H9 (cell line): ENCODE results near the gene SLC38A1. TPM values are rescaled to one million over a fixed set of nuclear protein-coding genes. Genes with fewer than 3 reads are reported as not detected.

Experiments
- DNase-seq: peaks from one replicate; pipeline ENCODE4 v3.0.0-alpha.2; 2017
- H2AFZ ChIP-seq: one replicate; pipeline ENCODE4 v1.6.1; 2013; ENCODE audit warnings: mild to moderate bottlenecking, low read length, control low read depth, moderate library complexity
- H2AK5ac ChIP-seq: 2 replicates; pipeline ENCODE4 v1.6.1; 2013; ENCODE audit warnings: low read length, control low read depth, mixed read lengths; ENCODE audit not compliant: insufficient read length
- H2BK120ac ChIP-seq: one replicate; pipeline ENCODE4 v1.6.1; 2013; ENCODE audit warnings: low read depth, mild to moderate bottlenecking, low read length, control low read depth, inconsistent platforms; ENCODE audit not compliant: poor library complexity, severe bottlenecking
- H2BK12ac ChIP-seq: 2 replicates; pipeline ENCODE4 v1.6.1; 2013; ENCODE audit warnings: low read length, control low read depth, mixed read lengths, low read depth; ENCODE audit not compliant: insufficient read length
- H2BK15ac ChIP-seq: 2 replicates; pipeline ENCODE4 v1.6.1; 2013; ENCODE audit warnings: low read depth, low read length, control low read depth
- H2BK20ac ChIP-seq: one replicate; pipeline ENCODE4 v1.6.1; 2013; ENCODE audit warnings: low read depth, mild to moderate bottlenecking, low read length, control low read depth, inconsistent platforms; ENCODE audit not compliant: poor library complexity, severe bottlenecking
- H2BK5ac ChIP-seq: 2 replicates; pipeline ENCODE4 v1.6.1; 2013; ENCODE audit warnings: low read length, control low read depth, mixed read lengths; ENCODE audit not compliant: insufficient read length
- H3K14ac ChIP-seq: 2 replicates; pipeline ENCODE4 v1.6.1; 2013; ENCODE audit warnings: low read length, control low read depth; ENCODE audit not compliant: insufficient read depth
- H3K18ac ChIP-seq: 2 replicates; pipeline ENCODE4 v1.6.1; 2013; ENCODE audit warnings: low read depth, mild to moderate bottlenecking, mixed read lengths, low read length, control low read depth; ENCODE audit not compliant: insufficient read length
- H3K23ac ChIP-seq: 2 replicates; pipeline ENCODE4 v1.6.1; 2013; ENCODE audit warnings: low read length, control low read depth, mixed read lengths, low read depth; ENCODE audit not compliant: insufficient read length
- H3K23me2 ChIP-seq: 2 replicates; pipeline ENCODE4 v1.6.1; 2013; ENCODE audit warnings: low read depth, mild to moderate bottlenecking, mixed read lengths, low read length, control low read depth; ENCODE audit not compliant: insufficient read length, poor library complexity, severe bottlenecking
- H3K27ac ChIP-seq: 2 replicates; pipeline ENCODE4 v1.5.1; 2013; ENCODE audit warnings: low read length, control low read depth, mixed read lengths, low read depth; ENCODE audit not compliant: insufficient read length
- H3K27me3 ChIP-seq: 2 replicates; pipeline ENCODE4 v1.6.1; 2013; ENCODE audit warnings: low read length, control low read depth, inconsistent platforms; ENCODE audit not compliant: insufficient read depth
- H3K4ac ChIP-seq: 2 replicates; pipeline ENCODE4 v1.6.1; 2013; ENCODE audit warnings: low read depth, mild to moderate bottlenecking, control low read depth, inconsistent platforms, low read length, moderate library complexity
- H3K4me1 ChIP-seq: 2 replicates; pipeline ENCODE4 v1.6.1; 2013; ENCODE audit warnings: low read length, control low read depth, inconsistent platforms; ENCODE audit not compliant: insufficient read depth
- H3K4me2 ChIP-seq: 2 replicates; pipeline ENCODE4 v1.6.1; 2013; ENCODE audit warnings: low read length, control low read depth, mixed read lengths; ENCODE audit not compliant: insufficient read length, insufficient read depth
- H3K56ac ChIP-seq: 2 replicates; pipeline ENCODE4 v1.6.1; 2013; ENCODE audit warnings: low read depth, mild to moderate bottlenecking, mixed read lengths, low read length, control low read depth; ENCODE audit not compliant: insufficient read length
- H3K79me1 ChIP-seq: 2 replicates; pipeline ENCODE4 v1.6.1; 2013; ENCODE audit warnings: low read depth, mild to moderate bottlenecking, moderate library complexity, low read length, control low read depth, inconsistent platforms; ENCODE audit not compliant: insufficient read depth, poor library complexity, severe bottlenecking
- H3K79me2 ChIP-seq: 2 replicates; pipeline ENCODE4 v1.6.1; 2013; ENCODE audit warnings: low read length, control low read depth, inconsistent platforms; ENCODE audit not compliant: insufficient read depth
- H3K9ac ChIP-seq: 2 replicates; pipeline ENCODE4 v1.6.1; 2013; ENCODE audit warnings: low read length, control low read depth, mixed read lengths; ENCODE audit not compliant: insufficient read length; ENCODE audit errors: extremely low read depth
- H3K9me3 ChIP-seq: one replicate; pipeline ENCODE4 v1.6.1; 2013; ENCODE audit warnings: low read depth, low read length, inconsistent platforms; ENCODE audit not compliant: control insufficient read depth
- H3T11ph ChIP-seq: one replicate; pipeline ENCODE4 v1.6.1; 2013; ENCODE audit warnings: mild to moderate bottlenecking, low read length, control low read depth, inconsistent platforms
- H4K20me1 ChIP-seq: one replicate; pipeline ENCODE4 v1.6.1; 2013; ENCODE audit not compliant: control insufficient read depth, insufficient read length, insufficient read depth
- H4K5ac ChIP-seq: 2 replicates; pipeline ENCODE4 v1.6.1; 2013; ENCODE audit warnings: low read depth, mild to moderate bottlenecking, mixed read lengths, low read length, control low read depth; ENCODE audit not compliant: insufficient read length
- H4K8ac ChIP-seq: replicated peaks from 2 replicates; pipeline ENCODE4 v1.6.1; 2013; ENCODE audit warnings: low read length, control low read depth, mixed read lengths, low read depth; ENCODE audit not compliant: insufficient read length
- H4K91ac ChIP-seq: 2 replicates; pipeline ENCODE4 v1.6.1; 2013; ENCODE audit warnings: low read depth, mild to moderate bottlenecking, moderate library complexity, mixed read lengths, low read length, control low read depth; ENCODE audit not compliant: insufficient read length
- H3K27ac Mint-ChIP-seq, 3 experiments: 2 replicates in 2 of 3; 3 replicates in 1 of 3; pipeline ENCODE4 v1.8.0; 2020 to 2021; ENCODE audit warnings: mixed read lengths in 3 of 3, mild to moderate bottlenecking in 1 of 3, moderate library complexity in 1 of 3
- H3K27me3 Mint-ChIP-seq: 2 replicates; pipeline ENCODE4 v1.8.0; 2021; ENCODE audit warnings: low read depth, mild to moderate bottlenecking, moderate library complexity, mixed read lengths
- H3K36me3 Mint-ChIP-seq, 3 experiments: 2 replicates in 2 of 3; 3 replicates in 1 of 3; pipeline ENCODE4 v1.8.0; 2020 to 2021; ENCODE audit warnings: low read depth in 3 of 3, mixed read lengths in 3 of 3; ENCODE audit not compliant: insufficient read depth in 1 of 3
- H3K4me1 Mint-ChIP-seq, 2 experiments: 2 replicates each; pipeline ENCODE4 v1.8.0; 2020; ENCODE audit warnings: mixed read lengths in 2 of 2
- H3K4me3 Mint-ChIP-seq, 2 experiments: 2 replicates in 1 of 2; 3 replicates in 1 of 2; pipeline ENCODE4 v1.8.0; 2020 to 2021; ENCODE audit warnings: mild to moderate bottlenecking in 2 of 2, mixed read lengths in 2 of 2, moderate library complexity in 1 of 2
- H3K9me3 Mint-ChIP-seq, 2 experiments: 2 replicates in 1 of 2; 3 replicates in 1 of 2; pipeline ENCODE4 v1.8.0; 2020; ENCODE audit warnings: mild to moderate bottlenecking in 2 of 2, mixed read lengths in 2 of 2, moderate library complexity in 1 of 2
- CTCF ChIP-seq: fragments of 200-600 bp; sonication (generic); conservative IDR thresholded peaks from 3 replicates; pipeline ENCODE4 v1.8.0; 2021; ENCODE audit warnings: antibody characterized with exemption, mild to moderate bottlenecking
- WGBS: extraction: QIAGEN DNeasy Blood & Tissue Kit; methylation state at CpG from one replicate; pipeline ENCODE4 v1.1.7; 2013; ENCODE audit warnings: missing lambda C conversion rate, low lambda C conversion rate, mixed read lengths; ENCODE audit not compliant: insufficient read length; ENCODE audit errors: extremely low coverage; 5-methylcytosine and 5-hydroxymethylcytosine counted together
- total RNA-seq: library from RNA; stranded (reverse); gene quantifications from 2 replicates; pipeline ENCODE4 v1.2.1, GENCODE V29; 2021

SLC38A1 gene
- total RNA-seq, 1 experiment from 2014 or later: 216 TPM

GRCh38 chr12:46159309-46159901 lies 109.4 kb downstream of the SLC38A1 start:
- Histone ChIP-seq H4K91ac (no peak overlapping the region), H2BK120ac (no peak overlapping the region), H4K20me1 (no peaks in the 10 kb centered on the region), H3K9ac (no peak overlapping the region), H3K56ac (no peak overlapping the region), H3K18ac (no peak overlapping the region), H2BK15ac (no peak overlapping the region), H3K9me3 (no peaks in the 10 kb centered on the region), H3K27ac (no peak overlapping the region), H3K27me3 (no peaks in the 10 kb centered on the region), H2BK5ac (no peak overlapping the region), H4K5ac (no peak overlapping the region), H3K4ac (no peak overlapping the region), H3K23ac (no peak overlapping the region), H2AK5ac (no peak overlapping the region), H3K79me2 (no peaks in the 10 kb centered on the region), H3K79me1 (no peaks in the 10 kb centered on the region), H2AFZ (no peak overlapping the region), H4K8ac (no peak overlapping the region), H3T11ph (no peak overlapping the region), H2BK12ac (no peak overlapping the region), H3K4me1 (no peaks in the 10 kb centered on the region), H3K23me2 (no peaks in the 10 kb centered on the region), H2BK20ac (no peak overlapping the region), H3K14ac (no peak overlapping the region), H3K4me2 (no peak overlapping the region)
- H3K27ac Mint-ChIP-seq: no peak overlapping the region
- no peaks in the 10 kb centered on the region for H3K4me1 Mint-ChIP-seq
- H3K36me3 Mint-ChIP-seq: peaks cover 2 to 11% (median 8%) of the 10 kb centered on the region in 3 experiments; a peak in 6 of 7 replicates
- peaks cover 8 to 10% of the 10 kb centered on the region in 2 experiments; a peak in 4 of 5 replicates for H3K9me3 Mint-ChIP-seq
- WGBS: no CpG with 5 or more reads among the region's 2 CpGs
- no peak for TF ChIP-seq CTCF
- no peaks in the 10 kb centered on the region for H3K27me3 Mint-ChIP-seq
- no peak for DNase-seq
- no peak overlapping the region for H3K4me3 Mint-ChIP-seq
